IPS-18c (cell line): ENCODE data around the gene ADSS1.

Experiments
- H3K4me3 ChIP-seq: 2 replicates; pipeline ENCODE4 v1.7.0; 2013; ENCODE audit warnings: low read depth, mild to moderate bottlenecking, low read length, moderate library complexity; ENCODE audit not compliant: insufficient read depth
- H3K9me3 ChIP-seq: one replicate; pipeline ENCODE4 v1.6.1; 2013; ENCODE audit warnings: mild to moderate bottlenecking, low read length, moderate library complexity; ENCODE audit not compliant: control insufficient read depth, insufficient read depth

ADSS1 gene

DNA sequence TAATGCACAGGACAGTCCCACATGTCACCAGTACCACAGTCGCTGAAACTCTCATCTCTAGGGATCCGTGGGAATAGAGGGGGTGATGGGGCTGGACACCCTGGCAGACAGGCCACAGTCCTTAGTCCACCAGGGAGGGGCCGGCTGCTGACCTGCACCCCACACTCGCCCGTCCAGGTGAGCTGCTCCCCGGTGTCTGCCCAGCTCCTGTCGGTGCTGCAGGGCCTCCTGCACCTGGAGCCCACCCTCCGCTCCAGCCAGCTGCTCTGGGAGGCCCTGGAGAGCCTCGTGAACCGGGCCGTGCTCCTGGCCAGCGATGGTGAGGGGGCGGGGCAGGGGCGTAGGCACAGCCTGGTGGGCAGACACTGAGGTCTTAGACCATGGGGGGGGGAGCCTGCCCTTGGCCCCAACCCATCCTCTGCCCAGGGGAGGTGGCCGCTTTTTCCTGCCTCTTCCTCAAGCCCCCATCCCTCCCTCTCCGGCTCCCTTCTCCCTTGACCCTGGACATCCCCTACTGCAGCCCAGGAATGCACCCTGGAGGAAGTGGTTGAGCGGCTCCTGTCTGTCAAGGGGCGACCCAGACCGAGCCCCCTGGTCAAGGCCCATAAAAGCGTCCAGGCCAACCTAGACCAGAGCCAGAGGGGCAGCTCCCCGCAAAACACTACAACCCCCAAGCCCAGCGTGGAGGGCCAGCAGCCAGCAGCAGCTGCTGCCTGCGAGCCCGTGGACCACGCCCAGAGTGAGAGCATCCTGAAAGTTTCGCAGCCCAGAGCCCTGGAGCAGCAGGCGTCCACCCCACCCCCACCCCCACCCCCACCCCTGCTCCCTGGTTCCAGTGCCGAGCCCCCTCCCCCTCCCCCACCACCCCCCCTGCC is 17.1 kb upstream of the ADSS1 start:
- no peaks in the 10 kb centered on the region for H3K9me3 ChIP-seq
- no peak overlapping the region for H3K4me3 ChIP-seq

DNA sequence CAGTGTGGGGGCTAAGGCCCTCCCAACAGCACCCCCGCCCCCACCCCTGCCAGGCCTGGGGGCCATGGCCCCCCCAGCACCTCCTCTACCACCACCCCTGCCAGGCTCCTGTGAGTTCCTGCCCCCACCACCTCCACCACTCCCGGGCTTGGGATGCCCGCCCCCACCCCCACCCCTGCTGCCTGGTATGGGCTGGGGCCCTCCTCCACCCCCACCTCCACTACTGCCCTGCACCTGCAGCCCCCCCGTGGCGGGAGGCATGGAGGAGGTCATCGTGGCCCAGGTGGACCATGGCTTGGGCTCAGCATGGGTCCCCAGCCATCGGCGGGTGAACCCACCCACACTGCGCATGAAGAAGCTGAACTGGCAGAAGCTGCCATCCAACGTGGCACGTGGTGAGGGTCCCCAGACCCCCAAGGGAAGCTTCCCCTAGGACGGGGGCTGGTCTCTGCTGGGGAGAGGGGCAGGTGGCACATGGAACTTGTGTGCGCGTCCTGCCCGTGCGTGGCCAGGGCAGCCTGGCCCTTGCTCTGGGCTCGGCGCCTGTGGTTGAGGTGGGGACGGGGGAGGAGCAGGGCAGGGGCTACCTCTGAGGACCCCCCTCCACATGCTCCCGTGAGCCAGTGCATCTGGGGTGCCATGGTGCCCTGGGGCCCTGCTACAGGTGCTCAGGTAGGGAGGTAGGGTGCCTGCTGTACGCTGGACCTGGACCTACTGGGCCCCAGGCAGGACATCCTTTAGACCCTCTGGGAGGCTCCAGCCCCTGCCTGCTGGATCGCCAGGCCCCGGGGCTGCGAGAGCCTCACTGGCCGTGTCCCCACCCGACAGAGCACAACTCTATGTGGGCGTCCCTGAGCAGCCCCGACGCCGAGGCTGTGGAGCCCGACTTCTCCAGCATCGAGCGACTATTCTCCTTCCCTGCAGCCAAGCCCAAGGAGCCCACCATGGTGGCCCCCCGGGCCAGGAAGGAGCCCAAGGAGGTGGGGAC is 16.1 kb upstream of the ADSS1 start:
- Histone ChIP-seq H3K4me3 (no peak overlapping the region), H3K9me3 (no peaks in the 10 kb centered on the region)

GRCh38 chr14:104708606-104709268 is 15.3 kb upstream of the ADSS1 start:
- Histone ChIP-seq H3K9me3 (no peaks in the 10 kb centered on the region), H3K4me3 (no peak overlapping the region)

GRCh38 chr14:104709387-104710039 is 14.5 kb upstream of the ADSS1 start:
- no peaks in the 10 kb centered on the region for H3K9me3 ChIP-seq
- H3K4me3 ChIP-seq, result no peak overlapping the region

GRCh38 chr14:104710071-104710735 is 13.8 kb upstream of the ADSS1 start:
- no peaks in the 10 kb centered on the region for H3K9me3 ChIP-seq
- H3K4me3 ChIP-seq, result no peak overlapping the region

DNA sequence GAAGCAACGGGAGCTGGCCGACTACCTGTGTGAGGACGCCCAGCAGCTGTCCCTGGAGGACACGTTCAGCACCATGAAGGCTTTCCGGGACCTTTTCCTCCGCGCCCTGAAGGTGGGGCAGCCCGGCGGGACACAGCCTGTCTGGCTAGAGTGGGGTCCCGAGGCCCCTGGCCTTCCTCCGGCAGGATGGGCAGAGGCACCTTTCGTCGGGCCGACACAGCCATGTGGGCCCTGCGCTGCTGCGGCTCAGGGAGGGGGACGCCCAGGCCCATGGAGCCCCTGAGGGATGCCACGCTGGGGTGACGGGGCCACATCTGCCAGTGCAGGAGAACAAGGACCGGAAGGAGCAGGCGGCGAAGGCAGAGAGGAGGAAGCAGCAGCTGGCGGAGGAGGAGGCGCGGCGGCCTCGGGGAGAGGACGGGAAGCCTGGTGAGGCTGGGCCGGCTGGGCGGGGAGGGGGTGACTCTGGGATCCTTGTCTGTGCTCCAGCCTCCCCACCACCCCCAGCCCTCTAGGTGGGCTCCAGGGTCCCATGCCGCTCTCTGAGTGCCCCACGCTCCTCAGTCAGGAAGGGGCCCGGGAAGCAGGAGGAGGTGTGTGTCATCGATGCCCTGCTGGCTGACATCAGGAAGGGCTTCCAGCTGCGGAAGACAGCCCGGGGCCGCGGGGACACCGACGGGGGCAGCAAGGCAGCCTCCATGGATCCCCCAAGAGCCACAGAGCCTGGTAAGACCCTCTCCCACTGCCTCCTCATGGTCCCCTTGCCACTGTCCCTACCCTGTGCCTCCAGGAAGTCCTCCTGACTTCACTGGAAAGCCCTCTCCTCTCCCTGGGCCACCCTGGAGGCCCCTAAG is 10.9 kb upstream of the ADSS1 start:
- H3K4me3 ChIP-seq, result no peak overlapping the region
- H3K9me3 ChIP-seq, result no peaks in the 10 kb centered on the region

DNA sequence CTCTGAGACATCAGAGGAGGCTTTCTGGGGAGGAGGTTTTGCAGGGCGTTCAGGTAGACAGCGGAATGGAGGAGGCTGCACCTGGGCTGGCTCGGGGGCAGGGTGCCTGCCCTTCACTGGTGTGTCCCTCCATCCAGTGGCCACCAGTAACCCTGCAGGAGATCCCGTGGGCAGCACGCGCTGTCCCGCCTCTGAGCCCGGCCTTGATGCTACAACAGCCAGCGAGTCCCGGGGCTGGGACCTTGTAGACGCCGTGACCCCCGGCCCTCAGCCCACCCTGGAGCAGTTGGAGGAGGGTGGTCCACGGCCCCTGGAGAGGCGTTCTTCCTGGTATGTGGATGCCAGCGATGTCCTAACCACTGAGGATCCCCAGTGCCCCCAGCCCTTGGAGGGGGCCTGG is 10.0 kb upstream of the ADSS1 start:
- Histone ChIP-seq H3K4me3 (no peak overlapping the region), H3K9me3 (no peaks in the 10 kb centered on the region)

GRCh38 chr14:104714681-104715080 is 9.3 kb upstream of the ADSS1 start:
- H3K4me3 ChIP-seq, result no peak overlapping the region
- H3K9me3 ChIP-seq, result no peaks in the 10 kb centered on the region

GRCh38 chr14:104715416-104715815 is 8.6 kb upstream of the ADSS1 start:
- no peak overlapping the region for H3K4me3 ChIP-seq
- H3K9me3 ChIP-seq, result no peaks in the 10 kb centered on the region

- no peaks in the 10 kb centered on the region for H3K9me3 ChIP-seq
- no peak overlapping the region for H3K4me3 ChIP-seq
These were observed 8.2 kb upstream of the ADSS1 start for GRCh38 chr14:104715871-104716270.

- Histone ChIP-seq H3K4me3 (no peak overlapping the region), H3K9me3 (no peaks in the 10 kb centered on the region)
These were observed 6.9 kb upstream of the ADSS1 start for GRCh38 chr14:104717137-104717536.

DNA sequence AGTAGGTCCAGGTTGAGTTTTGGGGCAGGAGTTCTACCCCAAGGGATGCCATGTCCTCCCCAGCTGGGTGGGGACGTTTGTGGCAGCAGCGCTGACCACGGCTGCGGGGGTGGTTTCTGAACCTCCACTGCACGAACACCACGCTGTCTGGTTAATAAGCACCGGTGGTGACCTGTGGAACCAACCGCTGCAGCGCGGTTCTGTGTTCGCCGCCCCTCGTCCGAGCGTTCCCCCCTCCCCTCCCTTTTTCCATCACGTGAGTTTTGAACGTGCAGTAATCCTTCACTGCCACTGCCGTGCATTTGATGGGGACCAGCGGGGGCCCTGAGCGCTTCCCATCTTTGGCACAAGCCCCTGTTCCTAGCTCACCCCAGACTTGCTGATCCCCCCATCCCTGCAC is 6.4 kb upstream of the ADSS1 start:
- Histone ChIP-seq H3K4me3 (no peak overlapping the region), H3K9me3 (no peaks in the 10 kb centered on the region)

- no peaks in the 10 kb centered on the region for H3K9me3 ChIP-seq
- H3K4me3 ChIP-seq, result no peak overlapping the region
These were observed 5.9 kb upstream of the ADSS1 start for GRCh38 chr14:104718147-104718546.

- H3K4me3 ChIP-seq, result no peak overlapping the region
- no peaks in the 10 kb centered on the region for H3K9me3 ChIP-seq
These were observed 5.2 kb upstream of the ADSS1 start for GRCh38 chr14:104718871-104719270.

- H3K9me3 ChIP-seq, result no peaks in the 10 kb centered on the region
- H3K4me3 ChIP-seq, result no peak overlapping the region
These were observed 4.7 kb upstream of the ADSS1 start for GRCh38 chr14:104719343-104719742.
